HG02588 (cell line): ENCODE measurements around the gene IGSF9.
"Not testable (repeated sequence)": the region's sequence is repeated elsewhere in the genome, so short reads cannot be mapped to it uniquely, and the experiment has no call there.

ENCODE experiments used
- ATAC-seq: cut with Tn5 transposase; IDR thresholded peaks from one replicate; pipeline ENCODE4 v1.9.1; 2021; ENCODE audit warnings: mild to moderate bottlenecking, moderate library complexity; ENCODE audit not compliant: unreplicated experiment

IGSF9 gene

DNA sequence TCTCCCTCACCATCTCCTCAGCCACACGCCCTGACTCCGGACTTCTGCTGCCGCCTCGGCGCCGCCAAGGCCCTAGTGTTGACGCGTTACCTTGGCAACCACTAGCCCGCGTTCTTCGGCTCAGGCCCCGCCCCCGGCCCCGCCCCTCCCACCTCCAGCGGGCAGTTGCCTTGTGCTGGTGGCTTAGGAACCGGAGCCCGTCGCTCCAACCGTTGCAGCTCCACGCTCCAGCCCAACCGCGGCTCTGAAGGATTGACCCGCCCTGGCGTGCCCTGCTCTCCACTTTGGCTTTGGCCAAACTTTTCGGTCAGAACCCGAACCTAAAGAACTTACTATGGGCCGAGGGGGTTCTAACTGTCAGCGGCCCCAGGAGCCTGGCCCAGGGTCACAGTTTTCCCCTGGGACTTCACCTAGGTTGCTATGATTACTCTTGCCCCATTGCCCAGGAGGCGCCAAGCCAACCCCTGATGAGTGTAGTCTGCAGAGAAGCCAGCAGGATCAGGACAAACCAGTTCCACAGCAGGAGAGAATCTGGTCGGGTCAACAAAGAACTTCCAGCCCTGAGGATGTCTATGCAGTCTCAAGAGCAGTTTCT lies 45.2 kb downstream of the IGSF9 start, which contains the start of gene CFAP45:
TSS of gene CFAP45 (minus strand) at position 80 of the 595 bp plus-strand sequence. CDS start at position 13, 67 bp downstream.
- ATAC-seq = no peak

DNA sequence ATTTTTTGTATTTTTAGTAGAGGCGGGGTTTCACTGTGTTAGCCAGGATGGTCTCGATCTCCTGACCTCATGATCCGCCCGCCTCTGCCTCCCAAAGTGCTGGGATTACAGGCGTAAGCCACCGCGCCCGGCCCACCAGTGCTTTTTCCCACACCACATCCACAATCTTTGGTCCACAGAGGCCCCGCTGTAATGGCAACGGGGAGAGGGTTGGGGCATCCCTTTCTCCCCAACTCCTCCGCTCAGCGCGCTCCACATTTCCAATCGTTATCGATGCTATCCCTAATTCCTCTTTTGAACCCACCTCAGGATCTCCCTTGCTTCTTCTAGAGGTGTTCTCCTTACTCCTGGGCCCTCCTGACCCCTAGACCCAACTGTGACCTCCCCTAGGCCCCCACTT lies 45.8 kb downstream of the IGSF9 start:
- ATAC-seq = not testable (repeated sequence)

DNA sequence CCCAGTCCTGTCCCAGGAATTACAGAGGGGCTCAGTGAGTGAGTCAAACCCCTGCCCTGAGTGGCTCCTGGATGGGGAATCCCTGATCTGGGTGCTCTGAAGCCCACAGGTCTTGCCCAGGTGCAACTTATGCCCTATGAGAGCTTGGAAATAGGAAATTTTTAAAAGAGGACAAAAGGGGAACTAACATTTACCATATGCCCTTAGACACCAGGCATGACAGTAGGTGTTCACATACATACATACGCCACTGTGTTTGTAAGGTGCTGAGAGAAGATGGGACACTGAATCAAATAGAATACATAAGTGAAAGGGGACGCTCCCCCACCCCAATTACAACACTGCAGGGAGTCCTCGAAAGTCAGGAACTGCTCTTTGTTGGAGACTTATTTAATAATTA lies 46.9 kb downstream of the IGSF9 start:
- no peak for ATAC-seq

DNA sequence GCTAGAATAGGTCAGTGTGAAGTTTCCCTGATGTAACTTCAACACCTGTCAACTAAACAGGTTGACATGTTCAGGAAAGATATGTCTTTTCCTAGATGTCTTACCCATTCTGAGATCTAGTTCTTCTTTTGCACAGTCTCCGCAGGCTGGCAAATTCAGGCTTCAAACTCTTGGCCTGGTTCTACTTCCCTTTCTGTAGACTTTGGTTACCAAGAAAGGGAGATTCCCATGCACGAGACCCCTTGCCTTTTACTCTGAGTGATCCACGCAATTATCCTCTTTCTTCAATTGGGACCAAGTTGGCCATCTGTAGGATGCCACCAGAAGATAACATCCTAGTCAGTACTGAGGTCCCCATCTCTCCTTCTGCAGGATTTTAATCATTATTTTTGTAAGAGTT lies 47.5 kb downstream of the IGSF9 start:
- ATAC-seq = no peak

DNA sequence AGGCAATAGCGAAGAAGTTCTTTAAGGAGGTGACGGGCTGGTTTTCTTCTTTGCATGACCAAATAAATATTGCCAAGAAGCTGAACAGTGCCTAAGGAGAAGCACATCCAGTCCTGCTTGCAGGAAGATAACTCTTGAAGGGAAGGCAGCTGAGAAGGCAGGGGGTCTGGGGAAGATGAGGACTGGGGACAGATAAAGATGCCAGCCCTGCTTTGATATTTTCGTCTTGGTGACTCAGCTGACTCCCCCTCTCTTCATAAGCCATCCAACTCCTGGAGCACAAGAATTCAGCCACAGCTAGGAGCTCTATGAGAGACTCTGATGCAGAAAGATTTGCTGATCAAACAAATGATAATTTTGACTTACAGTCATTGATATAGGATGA lies 48.9 kb downstream of the IGSF9 start:
- ATAC-seq = no peak

DNA sequence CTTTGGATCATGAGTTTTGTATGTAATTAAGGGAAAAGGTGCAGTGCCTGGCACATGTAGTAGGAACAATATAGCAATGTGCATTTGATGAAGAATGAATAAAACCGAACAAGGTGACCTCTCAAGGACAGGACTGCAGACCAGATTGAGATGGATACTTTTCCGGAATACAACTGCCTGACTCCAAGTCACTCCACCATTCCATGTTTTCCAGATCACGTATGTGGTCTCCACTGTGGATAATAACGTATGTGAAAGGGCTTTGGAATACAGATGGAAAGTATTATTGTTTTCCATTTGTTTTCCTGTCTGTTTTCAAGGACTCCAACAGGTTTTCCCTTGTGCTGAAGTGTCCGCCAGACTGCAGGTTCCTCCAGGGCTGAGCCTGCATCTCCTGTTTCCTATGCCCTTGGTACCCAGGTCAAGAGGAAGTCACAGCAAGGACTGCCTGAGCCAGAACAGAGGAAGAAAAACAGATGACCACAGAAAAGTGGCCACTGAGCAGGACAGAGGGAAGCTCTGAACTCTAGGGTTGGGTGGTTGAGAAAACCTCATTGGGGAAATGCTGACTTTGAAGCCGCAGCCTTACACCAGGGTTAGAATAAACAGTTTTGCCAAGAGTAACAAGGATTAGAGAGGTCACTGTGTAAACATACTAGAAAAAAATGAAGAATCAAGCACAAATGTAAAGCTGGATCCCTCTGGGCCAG lies 49.4 kb downstream of the IGSF9 start:
- no peak for ATAC-seq

DNA sequence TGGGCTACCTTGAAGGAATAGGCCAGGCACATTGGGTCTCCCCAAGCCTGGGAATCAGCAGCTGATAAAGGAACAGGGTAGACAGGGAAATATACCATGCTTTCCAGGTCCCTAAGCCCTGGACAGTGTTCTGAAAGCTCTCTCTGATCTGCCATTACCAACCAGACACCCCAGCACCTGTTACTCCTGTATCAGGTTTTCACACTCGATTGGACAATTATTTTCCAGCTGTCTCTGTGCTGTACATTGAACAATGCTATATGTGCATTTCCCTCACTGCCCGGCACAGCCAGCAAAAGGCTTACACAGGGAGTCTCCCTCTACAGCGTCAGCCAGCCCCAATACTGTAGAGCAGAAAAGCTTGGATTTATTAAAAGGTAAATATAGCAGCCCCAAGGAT lies 50.1 kb downstream of the IGSF9 start:
- no peak for ATAC-seq

DNA sequence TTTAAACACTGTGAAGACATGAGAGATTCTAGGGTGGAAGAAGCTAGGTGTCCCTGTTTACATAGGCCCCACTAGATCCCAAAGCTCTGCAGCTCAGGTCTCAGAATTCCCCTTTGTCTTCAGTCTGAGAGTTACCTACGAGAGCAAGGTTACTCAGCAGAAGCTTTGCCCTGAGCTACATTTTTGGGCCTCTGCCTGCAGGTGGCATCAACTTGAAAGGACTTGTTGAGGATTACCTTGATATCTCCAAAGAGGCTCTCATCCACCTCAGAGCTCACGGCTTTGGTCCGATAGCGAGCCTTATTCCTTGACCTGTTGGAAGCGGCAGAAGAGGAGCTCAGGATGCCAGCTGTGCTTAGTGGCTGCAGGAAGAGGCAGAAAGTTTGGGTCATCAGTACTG lies 52.5 kb downstream of the IGSF9 start:
- ATAC-seq = no peak

DNA sequence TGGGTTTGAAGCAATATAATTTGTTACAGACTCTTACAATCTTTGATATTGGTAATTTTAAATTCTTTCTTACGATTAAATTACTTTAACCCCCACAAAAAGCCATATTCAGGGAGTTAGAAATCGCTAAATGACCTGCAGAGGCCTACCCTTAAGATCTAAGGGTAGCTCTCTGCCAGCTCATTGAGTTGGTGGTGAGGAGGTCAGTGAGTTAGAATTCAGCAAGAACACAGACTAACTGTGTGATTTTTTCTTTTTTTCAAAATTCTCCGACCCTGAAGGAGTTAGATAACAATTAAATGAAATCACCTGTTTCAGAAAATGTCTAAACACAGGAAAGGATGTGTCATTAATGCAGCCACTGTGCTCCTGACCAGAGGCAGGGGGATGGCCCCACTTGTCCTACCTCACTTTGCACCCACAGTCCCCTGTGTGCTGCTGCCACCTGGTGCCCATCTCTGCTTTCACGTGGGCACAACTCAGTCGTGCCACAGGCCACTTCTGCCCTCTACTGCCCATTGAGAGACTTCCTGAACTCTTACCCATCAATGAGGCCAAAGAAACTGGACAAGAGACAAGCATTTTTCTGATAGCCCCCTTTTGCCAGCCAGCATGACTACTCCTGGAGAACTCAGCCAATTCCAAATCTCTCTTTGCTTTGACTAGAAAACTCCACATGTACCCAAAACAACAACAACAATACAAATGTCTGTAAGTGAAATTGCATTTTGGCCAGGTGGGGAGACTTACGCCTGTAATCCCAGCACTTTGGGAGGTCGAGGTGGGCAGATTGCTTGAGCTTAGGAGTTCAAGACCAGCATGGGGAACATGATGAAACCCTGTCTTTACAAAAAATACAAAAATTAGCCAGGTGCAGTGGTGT lies 53.9 kb downstream of the IGSF9 start:
- peak; percentile 75 for ATAC-seq

DNA sequence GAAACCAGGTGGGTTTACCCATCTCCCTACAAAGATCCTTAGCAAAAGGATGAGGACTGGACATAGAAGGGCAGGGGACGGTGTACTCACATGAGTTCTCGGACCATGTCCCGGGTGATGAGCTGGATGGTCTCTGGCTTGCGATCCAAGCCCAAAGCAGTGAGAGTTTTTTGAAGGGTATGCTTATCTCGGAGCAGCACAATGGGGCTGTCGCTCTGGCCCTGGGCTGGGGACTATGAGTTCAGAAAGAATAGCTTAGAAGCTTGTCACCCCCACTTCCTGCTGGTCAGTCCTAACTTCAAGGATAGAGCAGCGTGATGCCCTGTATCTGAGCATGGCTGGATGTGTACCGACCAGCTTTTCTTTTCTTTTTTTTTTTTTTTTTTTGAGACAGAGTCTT lies 55.0 kb downstream of the IGSF9 start:
- no peak for ATAC-seq

DNA sequence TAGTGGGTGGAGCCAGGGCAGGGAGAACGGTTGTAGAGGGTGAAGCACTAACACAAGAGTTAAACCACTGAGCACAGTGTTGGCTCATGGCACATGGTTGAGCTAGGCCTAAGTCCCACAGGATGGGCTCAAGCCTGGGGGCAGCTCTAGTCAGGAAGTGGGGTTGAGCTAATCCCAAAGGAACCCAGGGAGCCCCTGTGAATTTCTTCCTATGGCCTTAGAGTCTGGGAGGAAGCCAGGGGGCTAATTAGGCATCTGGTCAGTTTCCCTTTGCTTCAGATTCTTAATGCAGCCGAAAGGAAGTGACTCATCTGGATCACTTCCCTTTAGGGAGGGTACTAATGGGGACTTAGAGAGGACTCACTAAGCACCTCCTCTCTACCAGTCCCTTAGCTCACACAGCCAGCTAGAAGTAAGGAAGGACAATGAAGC lies 55.6 kb downstream of the IGSF9 start:
- peak; percentile 91 for ATAC-seq

DNA sequence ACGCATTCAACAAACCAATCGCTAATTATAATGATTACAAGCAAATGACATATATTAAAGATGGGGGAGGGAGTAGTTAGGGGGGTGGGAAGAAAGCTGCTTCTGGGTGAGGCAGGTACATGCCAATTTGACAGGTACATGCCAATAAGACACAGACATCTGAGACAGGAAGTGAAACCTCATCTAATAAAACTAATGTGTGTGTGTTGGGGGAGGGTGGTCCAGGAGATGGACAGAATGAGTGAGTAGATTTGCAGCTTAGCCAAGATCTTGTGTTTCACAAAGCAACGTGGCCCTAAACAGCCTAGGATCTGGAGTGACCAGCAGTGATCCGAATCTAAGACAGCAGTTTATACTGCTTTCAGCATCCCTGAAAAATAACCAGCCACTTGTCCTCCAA lies 56.2 kb downstream of the IGSF9 start:
- no peak for ATAC-seq

DNA sequence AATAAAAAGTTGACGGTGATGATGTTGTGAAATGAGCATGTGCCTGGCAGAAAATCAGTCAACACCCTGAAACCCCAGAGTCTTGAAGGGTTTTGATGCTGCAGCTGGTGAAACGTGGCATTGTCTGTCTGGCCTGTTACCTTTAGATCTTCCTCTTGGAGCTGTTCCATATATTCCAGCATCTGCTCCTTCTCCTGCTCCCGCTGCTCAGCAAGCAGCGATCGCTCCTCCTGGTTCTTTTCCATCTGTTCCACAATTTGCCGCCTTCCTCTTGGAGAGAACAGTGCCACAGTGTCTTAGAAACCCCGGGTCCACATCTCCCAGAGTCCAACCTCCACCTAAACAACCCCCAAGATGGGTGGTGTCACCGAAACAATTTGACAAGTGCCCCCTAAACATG lies 61.1 kb downstream of the IGSF9 start:
- no peak for ATAC-seq

DNA sequence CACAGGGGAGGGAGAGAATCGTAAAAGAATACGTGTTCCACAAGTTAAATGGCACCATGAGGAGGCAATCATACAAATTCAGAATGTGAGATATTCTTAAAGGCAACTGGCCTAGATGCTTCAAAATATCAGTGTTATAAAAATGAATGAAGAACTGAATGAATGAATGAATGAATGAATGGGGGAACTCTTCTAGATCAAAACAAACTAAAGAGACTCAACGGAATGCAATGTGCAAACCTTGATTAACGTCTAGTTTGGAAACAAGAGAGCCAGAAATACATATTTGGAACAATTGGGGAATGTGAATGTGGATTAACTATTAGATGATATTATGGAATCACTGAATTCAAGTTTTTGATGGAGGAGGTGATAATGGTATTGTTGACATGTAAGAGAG lies 62.3 kb downstream of the IGSF9 start:
- no peak for ATAC-seq

DNA sequence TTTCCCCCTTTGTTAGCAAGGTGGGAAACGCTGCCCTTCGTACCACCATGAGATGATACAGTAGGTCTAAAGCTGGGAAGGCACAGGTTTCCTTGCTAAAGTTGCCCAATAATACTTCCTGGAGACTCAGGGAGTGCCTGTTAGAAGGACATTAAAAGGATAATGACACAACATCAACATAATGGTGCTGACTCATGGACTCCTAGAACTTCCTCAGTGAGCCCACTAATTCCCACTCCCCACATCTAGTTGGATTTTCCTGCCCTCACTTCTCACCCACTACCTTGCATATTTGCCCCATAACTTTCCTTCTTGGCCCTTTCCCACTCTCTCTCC lies 62.9 kb downstream of the IGSF9 start:
- no peak for ATAC-seq

DNA sequence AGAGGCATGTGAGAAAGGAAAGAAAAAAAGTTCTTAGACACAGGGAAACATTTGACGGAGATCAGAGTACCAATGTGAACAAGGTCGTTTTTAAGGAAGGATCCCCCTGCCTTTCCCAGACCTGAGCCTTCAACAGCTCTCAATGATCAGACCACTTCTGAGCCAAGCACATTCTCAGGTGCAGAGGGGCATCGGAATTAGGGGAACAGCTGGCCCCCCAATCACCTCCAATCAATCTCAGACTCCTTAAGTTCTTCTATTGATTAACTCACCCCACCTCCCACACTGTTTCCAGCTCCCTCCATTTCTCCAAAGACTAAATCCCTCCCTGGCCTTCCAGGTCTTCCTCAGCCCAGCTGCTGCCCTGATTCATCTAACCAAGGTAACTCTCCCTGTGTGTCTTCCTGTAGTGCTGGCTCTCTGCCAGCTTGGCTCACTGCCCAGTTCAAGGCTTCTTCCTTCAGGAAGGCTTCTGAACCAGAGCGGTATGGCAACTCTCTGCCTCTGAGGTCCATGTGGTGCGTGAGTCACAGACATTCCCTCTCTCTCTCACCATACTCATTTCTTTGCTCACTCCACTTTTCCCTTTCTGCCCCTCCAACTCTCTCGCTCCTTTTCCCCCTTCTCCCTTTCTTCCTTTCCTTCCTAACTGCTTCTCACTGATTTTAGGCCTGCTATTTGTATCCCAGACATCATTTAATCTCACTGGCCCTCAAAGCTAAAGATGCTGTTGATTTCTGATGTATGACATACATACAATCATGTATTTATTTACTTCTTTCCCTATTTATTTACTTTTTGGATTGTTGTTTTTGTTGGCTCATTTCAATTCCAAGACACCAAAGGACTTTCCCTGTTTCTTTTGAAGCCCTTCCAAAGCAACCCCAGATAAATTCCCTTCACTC lies 63.5 kb downstream of the IGSF9 start:
- ATAC-seq = no peak

DNA sequence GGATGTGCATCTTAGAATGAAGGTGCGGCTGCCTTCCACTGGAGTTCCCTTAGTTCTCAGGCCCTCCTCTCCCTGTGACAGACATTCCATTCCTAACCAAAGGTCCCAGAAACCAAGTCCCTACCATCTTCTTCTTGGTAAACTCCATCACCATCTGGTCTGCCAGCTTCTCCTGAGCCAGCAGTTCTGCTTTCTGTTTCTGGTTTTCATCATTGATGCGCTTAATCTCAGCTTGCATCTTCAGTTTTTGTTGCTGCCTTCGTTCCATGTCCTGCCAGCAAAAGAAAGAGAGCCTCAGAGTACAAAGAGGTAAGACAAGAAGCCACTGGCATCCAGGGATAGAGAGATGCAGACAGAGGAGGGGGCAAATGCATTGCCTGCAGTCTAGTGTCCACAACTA lies 65.0 kb downstream of the IGSF9 start:
- no peak for ATAC-seq

DNA sequence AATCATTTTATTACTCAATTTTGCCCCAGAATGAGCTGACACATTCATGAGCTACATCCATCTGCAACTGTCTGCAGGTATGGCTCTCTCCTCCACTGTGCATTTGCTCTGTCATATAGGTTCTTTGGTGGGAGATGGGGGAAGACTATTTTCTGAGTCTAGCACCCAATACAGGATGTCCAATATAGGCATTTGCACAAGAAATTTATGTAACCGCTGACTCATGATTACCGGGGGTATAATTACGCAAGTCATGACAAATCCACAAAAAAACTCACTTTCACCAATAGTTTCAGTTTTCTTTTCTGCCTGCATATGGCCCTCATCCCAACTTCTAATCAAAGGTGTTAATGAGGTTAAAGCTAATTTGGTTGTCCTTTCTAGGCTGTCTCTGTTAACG lies 65.4 kb downstream of the IGSF9 start:
- no peak for ATAC-seq

DNA sequence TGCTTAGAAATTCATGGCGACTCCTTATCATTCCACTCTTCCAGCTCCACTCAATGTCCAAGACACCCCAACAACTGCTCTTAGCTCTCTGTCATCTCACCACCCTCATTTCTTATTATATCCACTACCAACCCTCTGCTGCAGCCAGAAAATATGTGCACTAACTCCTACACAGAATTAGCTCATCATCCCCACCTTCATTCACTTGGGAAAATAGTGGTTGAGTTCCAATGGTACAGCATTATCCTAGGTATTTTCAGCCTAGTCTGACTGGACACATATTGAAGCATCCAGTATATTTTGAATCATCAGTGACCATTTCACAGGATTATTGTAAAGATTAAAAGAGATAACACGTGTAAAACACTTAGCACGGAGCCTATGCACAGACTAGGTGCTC lies 66.3 kb downstream of the IGSF9 start:
- no peak for ATAC-seq

DNA sequence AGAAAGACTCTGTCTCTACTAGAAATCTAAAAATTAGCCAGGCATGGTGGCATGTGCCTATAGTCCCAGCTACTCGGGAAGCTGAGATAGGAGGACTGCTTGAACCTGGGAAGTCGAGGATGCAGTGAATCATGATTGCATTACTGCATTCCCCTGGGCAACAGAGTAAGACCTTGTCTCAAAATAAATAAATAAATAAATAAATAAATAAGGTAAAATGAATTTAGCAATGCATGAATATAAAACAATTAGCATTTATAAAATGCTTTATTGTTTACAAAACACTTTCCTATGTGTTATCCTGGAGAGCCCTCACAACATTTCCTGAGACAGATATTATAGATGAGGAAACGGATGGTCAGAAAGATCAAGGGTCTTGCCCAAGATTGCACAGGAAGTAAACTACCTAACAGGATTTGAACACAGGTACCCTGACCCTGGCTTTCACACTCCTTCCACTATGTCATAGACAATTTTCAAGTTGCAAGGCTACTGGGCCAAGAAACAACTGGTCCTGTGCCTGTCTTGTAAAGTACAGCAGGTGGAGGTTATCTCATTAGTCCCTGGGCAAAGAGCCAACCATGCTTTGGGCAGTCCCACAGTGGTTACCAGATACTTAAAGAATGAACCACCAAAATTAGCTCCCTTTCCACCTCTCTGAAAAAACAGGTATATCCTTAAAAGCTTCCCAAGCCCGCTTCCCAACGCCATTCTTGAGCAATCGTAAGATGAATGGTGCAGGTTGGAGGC lies 67.5 kb downstream of the IGSF9 start:
- ATAC-seq = no peak
